Testis (tissue), 3 donors: ENCODE measurements around the gene KHK. TPM values are rescaled to one million over a fixed set of nuclear protein-coding genes. Genes with fewer than 3 reads are reported as not detected.

ENCODE experiments used
- DNase-seq: peaks from one replicate; pipeline ENCODE4 v3.0.0-alpha.2; 2019
- H3K27ac ChIP-seq, 2 donors: fragments of 200-600 bp; sonication (generic); one replicate each; pipeline ENCODE4 v1.5.1; 2019
- H3K27me3 ChIP-seq: fragments of 200-600 bp; sonication (generic); one replicate; pipeline ENCODE4 v1.5.1; 2019
- H3K36me3 ChIP-seq: fragments of 200-600 bp; sonication (generic); one replicate; pipeline ENCODE4 v1.5.1; 2017; ENCODE audit warnings: low read depth; ENCODE audit errors: missing control alignments
- H3K4me1 ChIP-seq: fragments of 200-600 bp; sonication (generic); one replicate; pipeline ENCODE4 v1.5.1; 2019
- H3K4me3 ChIP-seq, 2 donors: fragments of 200-600 bp; sonication (generic); one replicate each; pipeline ENCODE4 v1.5.1; 2017 to 2019
- H3K9me3 ChIP-seq: fragments of 200-600 bp; sonication (generic); one replicate; pipeline ENCODE4 v1.5.1; 2017
- CTCF ChIP-seq, 3 experiments: fragments of 450-650 bp in 2 of 3; fragments of 200-600 bp in 1 of 3; sonication (generic) in 1 of 3; IDR thresholded peaks; one replicate each; pipeline ENCODE4 v1.5.1; 2016 to 2019; ENCODE audit warnings: antibody characterized with exemption in 3 of 3, mild to moderate bottlenecking in 2 of 3, moderate library complexity in 1 of 3
- POLR2A ChIP-seq: fragments of 450-650 bp; IDR thresholded peaks from one replicate; pipeline ENCODE4 v1.6.1; 2017; ENCODE audit warnings: antibody characterized with exemption, mild to moderate bottlenecking, moderate library complexity
- WGBS, 2 donors: methylation state at CpG; one replicate each; pipeline ENCODE4 v1.1.5; 2018; 5-methylcytosine and 5-hydroxymethylcytosine counted together
- intact Hi-C: fragments of 100-400 bp; cut with DNase I; formaldehyde crosslinking; loops from one replicate; pipeline ENCODE4 v1.15.1; 2023; ENCODE audit warnings: low total_unique reads
- polyA plus RNA-seq: library from polyadenylated mRNA; stranded (reverse); fragments of 350-450 nt; fragmentation: Illumina TruSeq; extraction: RNeasy Lipid Tissue Mini Kit (QIAGEN cat#74804); gene quantifications from one replicate; pipeline ENCODE4 v1.2.3, GENCODE V29; 2014; ENCODE audit warnings: low read depth, low replicate concordance; ENCODE audit not compliant: insufficient read depth
- total RNA-seq, 2 donors: library from RNA; depleted of rRNA; stranded (reverse); fragments of >200 nt; gene quantifications; one replicate each; pipeline ENCODE4 v1.2.3, GENCODE V29; 2016

The KHK gene
- total and polyA plus RNA-seq, 3 donors from 2014 or later, result 5.3 to 13.4 (median 11.5) TPM

- DNase-seq, result no peak
- TF ChIP-seq CTCF (IDR thresholded peaks at IDR 0.05), result no peak
- TF ChIP-seq POLR2A, result no peak
- H3K9me3 ChIP-seq, result no peaks in the 10 kb centered on the region
- peak overlapping the region; percentile 95 to 100 for H3K4me3 ChIP-seq
- H3K27me3 ChIP-seq, result no peaks in the 10 kb centered on the region
- intact Hi-C loops, result no loop called here
- peaks cover 11% of the 10 kb centered on the region for H3K4me1 ChIP-seq
- WGBS, 2 donors, result 12 to 26% methylated on average over 12 to 14 of the region's 14 CpGs
- peak overlapping the region; percentile 85 to 94 for H3K27ac ChIP-seq
- no peaks in the 10 kb centered on the region for H3K36me3 ChIP-seq
Observed at GRCh38 chr2:27133195-27133875, 46.8 kb downstream of the KHK start.

GRCh38 chr2:27133905-27134780, 47.6 kb downstream of the KHK start, which contains the start of gene PREB:
TSS of gene PREB (minus strand) at chr2:27134636. CDS start at chr2:27134421, 215 bp downstream.
- Histone ChIP-seq H3K36me3 (no peaks in the 10 kb centered on the region), H3K9me3 (no peaks in the 10 kb centered on the region), H3K4me3 (peak within 1 kb of the TSS; percentile 95 to 100), H3K27me3 (no peaks in the 10 kb centered on the region), H3K4me1 (peaks cover 11% of the 10 kb centered on the region), H3K27ac (peak within 1 kb of the TSS; percentile 85 to 94)
- TF ChIP-seq CTCF (IDR thresholded peaks at IDR 0.05) (peak in 1 of 3 experiments; percentile 7), POLR2A (peak; percentile 74)
- 0 to 2% methylated on average over 9 to 68 of the region's 86 CpGs for WGBS, 2 donors
- peak; percentile 95 for DNase-seq
- intact Hi-C loops, result no loop called here

GRCh38 chr2:27134781-27135477, 48.4 kb downstream of the KHK start:
- Histone ChIP-seq H3K4me3 (peak overlapping the region; percentile 95 to 100), H3K36me3 (no peaks in the 10 kb centered on the region), H3K4me1 (peaks cover 11% of the 10 kb centered on the region), H3K9me3 (no peaks in the 10 kb centered on the region), H3K27me3 (no peaks in the 10 kb centered on the region), H3K27ac (peak overlapping the region in 1 of 2 donors; percentile 22)
- 45 to 53% methylated on average over 23 to 33 of the region's 33 CpGs for WGBS, 2 donors
- TF ChIP-seq POLR2A (no peak), CTCF (IDR thresholded peaks at IDR 0.05) (no peak)
- intact Hi-C loops, result no loop called here
- DNase-seq, result no peak

DNA sequence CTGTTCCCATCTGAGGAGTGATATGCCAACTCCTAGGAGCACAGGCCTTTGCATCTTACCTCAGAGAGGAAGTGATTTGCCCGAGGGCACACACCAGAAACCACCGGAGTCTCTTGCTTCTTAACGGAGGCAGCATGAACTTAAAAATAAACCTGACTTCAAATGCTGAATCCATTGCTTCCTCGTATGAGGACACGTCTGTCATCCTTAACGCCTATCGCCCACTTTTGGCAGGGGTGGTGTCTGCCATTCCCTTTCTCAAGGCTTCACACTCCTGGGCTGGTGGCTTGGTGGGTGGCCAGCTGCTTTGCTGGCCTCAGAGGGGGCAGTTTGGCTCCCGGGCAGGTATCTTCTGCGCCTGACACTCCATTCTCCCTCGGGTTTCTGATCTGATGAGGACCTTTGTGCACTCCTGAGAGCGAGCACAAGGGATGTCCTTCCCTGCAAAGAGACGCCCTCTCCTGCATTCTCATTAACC, 48.9 kb downstream of the KHK start:
- Histone ChIP-seq H3K4me3 (no peak overlapping the region), H3K4me1 (peaks cover 11% of the 10 kb centered on the region), H3K27ac (peak overlapping the region in 1 of 2 donors; percentile 22), H3K36me3 (no peaks in the 10 kb centered on the region), H3K27me3 (no peaks in the 10 kb centered on the region), H3K9me3 (no peaks in the 10 kb centered on the region)
- no peak for DNase-seq
- WGBS, 2 donors, result 83 to 84% methylated on average over 7 to 12 of the region's 12 CpGs
- TF ChIP-seq POLR2A, result no peak
- TF ChIP-seq CTCF (IDR thresholded peaks at IDR 0.05), result no peak
- intact Hi-C loops, result no loop called here
